SJSA1 (cell line): Measurements from ENCODE around the gene PPY. TPM values are rescaled to one million over a fixed set of nuclear protein-coding genes. Genes with fewer than 3 reads are reported as not detected.
A peak's percentile ranks its signal among the peaks of the same experiment; 100 is the strongest.

ENCODE experiments used
- DNase-seq, 2 experiments: peaks; one replicate each; pipeline ENCODE4 v3.0.0-alpha.2; 2015 to 2020; ENCODE audit warnings: low spot score in 2 of 2, low read depth in 1 of 2
- H3K27ac ChIP-seq: fragments of 250-450 bp; sonication (Bioruptor Pico); 2 replicates; pipeline ENCODE4 v1.5.1; 2020; ENCODE audit warnings: mild to moderate bottlenecking, moderate library complexity
- H3K27me3 ChIP-seq: fragments of 250-450 bp; sonication (Bioruptor Pico); replicated peaks from 2 replicates; pipeline ENCODE4 v1.5.1; 2020; ENCODE audit warnings: mild to moderate bottlenecking, moderate library complexity
- H3K36me3 ChIP-seq: fragments of 250-450 bp; sonication (Bioruptor Pico); 2 replicates; pipeline ENCODE4 v1.5.1; 2020; ENCODE audit warnings: mild to moderate bottlenecking
- H3K4me1 ChIP-seq: fragments of 250-450 bp; sonication (Bioruptor Pico); replicated peaks from 2 replicates; pipeline ENCODE4 v1.6.1; 2021; ENCODE audit warnings: mild to moderate bottlenecking
- H3K4me3 ChIP-seq: fragments of 250-450 bp; sonication (Bioruptor Pico); 2 replicates; pipeline ENCODE4 v1.5.1; 2020; ENCODE audit warnings: mild to moderate bottlenecking
- H3K9me3 ChIP-seq: fragments of 250-450 bp; sonication (Bioruptor Pico); replicated peaks from 2 replicates; pipeline ENCODE4 v1.5.1; 2020; ENCODE audit warnings: mild to moderate bottlenecking
- total RNA-seq: library from RNA; depleted of rRNA; stranded (reverse); fragments of >200 nt; shearing (Covaris generic); gene quantifications from 2 replicates; pipeline ENCODE4 v1.2.3, GENCODE V29; 2014

PPY gene
- total RNA-seq, 1 experiment from 2014 or later: not detected

DNA sequence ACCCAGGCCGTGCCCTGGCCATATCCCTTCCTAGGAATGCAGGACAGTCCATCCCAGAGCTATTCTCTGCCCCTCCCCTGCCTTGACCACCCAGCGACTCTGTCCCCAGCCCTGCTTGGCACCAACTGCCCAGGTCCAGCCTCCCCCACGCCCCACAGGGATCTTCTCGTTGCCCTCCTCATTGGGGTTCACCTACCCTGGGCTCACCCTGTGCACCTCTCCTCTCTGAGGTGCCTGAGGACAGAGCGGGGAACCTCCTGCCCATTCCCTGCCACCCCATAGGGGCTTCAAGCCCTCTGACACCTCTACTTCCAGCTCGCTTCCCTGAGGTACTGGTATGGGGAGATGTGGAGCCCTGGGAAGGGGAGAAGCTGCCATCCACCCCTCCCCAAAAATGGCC, 28.7 kb downstream of the PPY start:
- Histone ChIP-seq H3K4me3 (no peak overlapping the region), H3K27ac (no peak overlapping the region), H3K36me3 (no peaks in the 10 kb centered on the region), H3K27me3 (peaks cover 58% of the 10 kb centered on the region), H3K4me1 (no peaks in the 10 kb centered on the region; the same call in 1 of the 2 replicates), H3K9me3 (no peaks in the 10 kb centered on the region)
- no peak for DNase-seq

DNA sequence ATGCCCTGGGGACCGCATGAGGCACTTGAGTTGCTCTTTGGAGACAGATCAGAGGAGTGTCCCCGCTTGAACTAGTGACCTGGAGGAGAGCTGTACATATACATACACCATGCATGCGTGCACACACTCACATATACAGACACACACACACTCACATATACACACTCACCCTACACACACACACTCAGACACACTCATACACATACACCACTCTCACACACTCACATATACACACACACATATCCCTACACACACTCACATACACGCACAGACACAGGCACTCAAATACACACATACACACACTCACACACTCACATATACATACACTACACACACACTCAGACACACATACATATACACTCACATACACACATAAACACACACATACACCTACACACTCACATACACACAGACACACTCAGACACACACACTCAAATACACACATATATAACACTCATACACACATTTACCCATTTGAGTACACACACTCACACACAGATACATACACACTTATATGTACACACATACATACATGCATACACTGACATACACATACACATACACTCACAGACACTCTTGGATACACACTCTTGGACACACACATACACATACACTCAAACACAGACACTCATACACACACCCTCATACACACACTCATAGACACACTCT, 29.5 kb downstream of the PPY start:
- Histone ChIP-seq H3K36me3 (no peaks in the 10 kb centered on the region), H3K4me1 (peaks cover 6% of the 10 kb centered on the region), H3K4me3 (no peak overlapping the region), H3K9me3 (no peaks in the 10 kb centered on the region), H3K27me3 (peaks cover 66% of the 10 kb centered on the region), H3K27ac (no peak overlapping the region)
- no peak for DNase-seq

DNA sequence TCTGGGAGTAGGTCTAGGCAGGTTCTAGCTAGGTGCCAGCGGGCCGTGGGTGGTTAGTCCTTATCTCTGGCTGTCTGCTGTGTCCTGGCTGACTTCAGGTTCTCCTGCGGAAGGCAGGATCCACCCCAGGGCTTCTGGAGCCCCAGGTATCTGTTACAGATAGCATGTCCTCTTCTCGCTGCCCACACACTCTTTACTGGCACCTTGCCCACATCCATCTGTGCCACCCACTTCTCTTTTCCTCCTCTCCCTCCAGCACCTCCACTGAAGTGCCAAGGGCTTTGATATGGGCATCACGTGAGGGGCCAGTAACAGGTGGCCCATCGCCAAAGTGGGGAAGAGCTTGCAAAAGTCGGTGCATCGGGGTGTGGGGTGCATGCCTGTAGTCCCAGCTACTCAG, 30.4 kb downstream of the PPY start:
- Histone ChIP-seq H3K4me3 (no peak overlapping the region), H3K27ac (no peak overlapping the region), H3K4me1 (peaks cover 15% of the 10 kb centered on the region), H3K36me3 (no peaks in the 10 kb centered on the region), H3K27me3 (peaks cover 70% of the 10 kb centered on the region), H3K9me3 (no peaks in the 10 kb centered on the region)
- no peak for DNase-seq

DNA sequence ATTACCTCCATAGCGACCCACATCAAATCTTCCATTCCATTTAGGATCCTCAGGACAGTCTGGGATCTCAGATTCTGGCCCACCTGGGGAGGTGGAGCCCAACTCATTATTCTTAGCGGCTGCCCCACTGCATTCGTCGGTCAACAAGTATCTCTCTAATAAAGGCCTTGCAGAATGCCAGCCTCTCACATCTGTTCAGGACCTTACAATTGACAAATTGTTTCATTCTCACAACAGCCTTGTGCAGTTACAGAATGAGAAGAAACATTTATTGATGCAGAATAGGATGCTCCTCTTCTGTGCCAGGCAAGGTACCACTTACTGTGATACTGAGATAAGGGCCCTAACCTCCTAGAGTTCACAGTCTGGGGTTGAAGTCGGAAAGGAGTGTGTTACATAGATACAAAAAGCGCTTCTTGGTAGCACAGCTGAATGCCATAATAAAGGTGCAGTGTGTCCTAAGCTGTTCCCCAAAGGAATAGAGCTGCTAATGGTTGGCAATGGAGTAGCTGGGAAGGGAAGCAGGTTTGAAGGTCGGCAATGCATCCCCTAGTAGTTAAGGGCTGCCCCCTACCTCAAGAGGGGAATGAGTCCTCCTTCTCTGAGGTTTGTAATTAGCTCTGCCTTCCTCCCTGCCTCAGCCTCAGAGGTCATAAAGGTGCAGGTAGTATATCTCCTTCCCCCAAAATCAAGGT, 32.6 kb downstream of the PPY start:
- H3K4me1 ChIP-seq: peaks cover 23% of the 10 kb centered on the region
- no peak overlapping the region for H3K27ac ChIP-seq
- DNase-seq: peak in 1 of 2 experiments; percentile 16
- no peaks in the 10 kb centered on the region for H3K36me3 ChIP-seq
- no peak overlapping the region for H3K4me3 ChIP-seq
- peaks cover 82% of the 10 kb centered on the region for H3K27me3 ChIP-seq
- no peaks in the 10 kb centered on the region for H3K9me3 ChIP-seq

DNA sequence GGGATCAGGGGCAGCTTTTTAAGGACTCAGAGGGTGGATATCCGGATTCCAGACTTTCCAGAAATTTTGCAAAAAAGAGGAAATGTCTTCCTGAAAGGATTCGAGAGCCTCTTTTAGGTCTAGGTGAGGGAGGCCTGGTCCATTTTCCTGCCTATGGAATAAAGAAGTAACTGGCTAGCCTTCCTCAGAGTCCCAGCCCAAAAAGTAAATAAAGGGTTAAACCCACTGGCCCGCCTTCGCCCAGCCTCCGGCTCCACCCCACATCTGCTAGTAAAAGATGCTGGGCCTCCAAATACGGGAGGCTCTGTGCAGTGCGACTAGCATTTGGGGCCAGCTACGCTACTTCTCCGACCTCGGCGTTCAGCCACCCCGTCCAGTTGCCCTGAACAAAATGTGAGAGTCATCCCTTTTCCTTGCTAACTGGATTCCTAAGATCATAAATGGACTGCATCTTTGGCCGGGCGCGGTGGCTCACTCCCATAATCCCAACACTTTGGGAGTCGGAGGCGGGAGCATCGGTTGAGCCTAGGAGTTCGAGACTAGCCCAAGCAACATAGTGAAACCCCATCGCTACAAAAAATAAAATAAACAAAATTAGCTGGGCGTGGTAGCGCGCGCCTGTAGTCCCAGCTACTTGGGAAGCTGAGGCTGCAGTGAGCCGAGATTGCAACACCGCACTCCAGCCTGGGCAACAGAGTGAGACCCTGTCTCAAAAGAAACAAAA, 34.1 kb downstream of the PPY start:
- peak in 1 of 2 experiments; percentile 41 for DNase-seq
- H3K9me3 ChIP-seq: no peaks in the 10 kb centered on the region
- no peak overlapping the region for H3K27ac ChIP-seq
- H3K4me1 ChIP-seq: peaks cover 23% of the 10 kb centered on the region
- no peaks in the 10 kb centered on the region for H3K36me3 ChIP-seq
- H3K4me3 ChIP-seq: no peak overlapping the region
- peaks cover 72% of the 10 kb centered on the region for H3K27me3 ChIP-seq

DNA sequence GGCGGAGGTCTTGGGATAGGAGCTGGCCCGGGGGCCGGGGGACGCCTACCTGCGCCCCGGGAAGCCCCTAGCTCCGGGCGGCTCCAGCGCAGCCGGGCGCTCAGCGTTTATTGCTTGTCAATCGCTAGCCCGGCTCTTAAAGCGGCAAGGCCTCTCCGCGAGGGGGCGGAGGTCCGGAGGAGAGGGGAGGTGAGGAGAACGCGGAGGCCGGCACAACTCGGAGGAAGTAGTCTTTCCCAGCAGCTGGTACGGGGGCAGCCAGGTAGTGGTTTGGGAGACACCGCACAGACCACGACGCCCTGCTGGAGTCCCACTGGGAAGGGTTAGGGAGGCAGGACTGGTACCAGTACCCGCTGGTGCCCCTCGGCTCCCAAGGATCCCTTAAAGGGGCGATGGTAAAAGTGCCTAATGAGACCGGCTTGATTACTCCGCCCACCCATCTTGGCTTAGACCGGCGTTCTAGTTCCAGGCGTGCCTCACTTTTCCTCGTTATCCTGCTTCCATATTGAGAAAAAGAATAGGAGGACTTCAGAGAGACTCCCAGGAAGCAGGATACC, 34.8 kb downstream of the PPY start, which contains the start of gene MPP2:
Gene MPP2, minus strand, starts transcription at position 112 of the 557 bp plus-strand sequence. CDS start 3,076 bp downstream, outside the sequence.
- peak; percentile 59 to 65 for DNase-seq
- Histone ChIP-seq H3K4me3 (peak within 1 kb of the TSS; percentile 28), H3K9me3 (no peaks in the 10 kb centered on the region), H3K27ac (no peak within 1 kb of the TSS), H3K36me3 (no peaks in the 10 kb centered on the region), H3K4me1 (peaks cover 23% of the 10 kb centered on the region), H3K27me3 (peaks cover 67% of the 10 kb centered on the region)

DNA sequence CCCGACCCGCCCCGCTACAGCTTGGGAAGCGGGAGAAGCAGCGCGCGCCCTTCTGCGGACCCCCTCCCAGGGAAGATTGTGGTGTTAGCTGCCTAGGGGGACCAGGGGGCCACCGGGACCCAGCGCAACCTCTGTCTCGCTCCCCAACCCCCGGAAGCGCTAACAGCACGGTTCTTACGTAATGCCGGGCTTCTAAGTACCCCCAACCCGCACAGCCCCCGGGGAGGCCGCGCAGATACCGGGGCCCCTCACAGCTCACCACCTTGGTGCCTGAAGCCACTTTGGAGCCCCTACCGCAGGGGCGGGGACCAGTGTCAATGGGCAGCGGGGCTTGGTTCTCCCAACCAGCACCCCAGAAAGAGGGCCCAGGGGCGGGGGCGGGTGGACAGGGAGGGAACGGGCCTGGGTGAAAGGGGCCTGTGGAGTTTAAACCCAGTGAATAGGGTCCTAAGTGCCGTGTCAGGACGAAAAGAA, 35.3 kb downstream of the PPY start:
- no peak for DNase-seq
- Histone ChIP-seq H3K9me3 (no peaks in the 10 kb centered on the region), H3K27ac (no peak overlapping the region), H3K4me3 (peak overlapping the region; percentile 28), H3K27me3 (peaks cover 66% of the 10 kb centered on the region), H3K36me3 (no peaks in the 10 kb centered on the region), H3K4me1 (peaks cover 23% of the 10 kb centered on the region)

DNA sequence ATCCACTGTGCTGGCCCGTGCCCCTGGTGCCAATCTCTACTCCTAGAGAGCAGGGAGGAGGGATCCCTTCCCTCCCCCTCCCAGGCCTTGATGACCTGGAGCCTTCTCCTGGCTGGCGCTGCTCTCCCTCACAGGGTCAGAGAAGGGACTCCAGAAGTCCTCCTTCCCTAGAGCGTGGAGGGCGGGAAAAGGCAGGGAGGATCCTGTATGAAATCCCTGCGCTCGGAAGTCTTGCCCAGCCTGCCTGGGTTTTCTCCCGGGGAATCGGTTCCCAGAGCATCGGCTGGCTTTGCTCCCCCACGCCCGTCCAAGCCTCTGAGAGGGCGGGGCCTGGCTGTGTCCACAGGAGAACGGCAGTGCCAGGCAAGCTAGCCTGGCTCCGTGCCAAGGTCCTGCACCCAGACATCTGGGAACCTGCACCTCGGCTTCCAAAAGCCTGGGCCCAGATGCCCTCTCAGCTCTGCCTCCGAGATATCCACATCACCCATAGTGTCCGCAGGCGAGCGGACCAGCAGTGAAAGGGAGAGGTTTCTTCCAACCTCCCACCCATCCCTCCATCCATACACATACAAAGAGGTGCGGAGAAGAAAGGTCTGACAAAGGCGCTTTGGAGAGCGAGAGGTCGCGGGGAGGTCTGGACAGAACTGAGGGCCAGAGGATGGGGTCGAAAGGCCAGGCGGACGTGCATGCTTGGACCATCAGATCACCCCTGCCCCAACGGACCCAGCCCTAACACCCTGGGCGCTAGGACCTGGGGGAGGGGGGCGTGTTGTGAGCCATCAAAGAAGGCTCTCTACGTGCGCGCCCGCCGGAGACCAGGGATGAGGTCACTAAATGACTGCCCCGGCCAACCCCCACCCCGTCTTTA, 36.1 kb downstream of the PPY start:
- peaks cover 59% of the 10 kb centered on the region for H3K27me3 ChIP-seq
- H3K4me3 ChIP-seq: no peak overlapping the region
- no peak overlapping the region for H3K27ac ChIP-seq
- peaks cover 23% of the 10 kb centered on the region for H3K4me1 ChIP-seq
- no peaks in the 10 kb centered on the region for H3K9me3 ChIP-seq
- peak; percentile 42 to 73 for DNase-seq
- H3K36me3 ChIP-seq: no peaks in the 10 kb centered on the region

DNA sequence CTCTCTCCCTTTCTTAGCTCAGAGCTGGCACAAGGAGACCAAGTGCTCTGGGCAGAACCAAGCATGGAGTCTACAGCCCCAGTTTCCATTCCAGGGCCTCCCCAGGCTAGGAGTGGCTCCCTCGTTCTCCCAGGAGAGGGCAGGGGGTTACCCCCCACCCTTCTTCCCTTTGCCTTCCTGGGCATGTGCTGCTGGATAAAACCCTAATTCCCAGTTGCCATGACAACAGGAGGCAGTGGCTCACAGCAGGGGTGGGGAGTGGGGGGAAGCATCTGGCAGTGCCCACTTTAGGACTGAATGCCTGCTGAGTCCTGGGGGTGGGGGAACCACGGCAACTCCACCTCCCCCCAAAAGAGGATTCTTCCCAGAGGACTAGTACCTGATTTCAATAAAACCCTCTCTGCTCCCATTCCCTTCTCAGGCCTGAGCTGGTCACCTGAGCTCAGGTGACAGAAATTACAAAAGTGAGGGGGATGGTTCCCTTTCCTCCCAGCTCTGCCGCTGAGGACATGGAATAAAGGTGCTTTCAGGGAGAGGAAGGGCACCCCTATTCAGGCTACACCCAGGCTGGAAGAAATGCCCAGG, 36.8 kb downstream of the PPY start:
- Histone ChIP-seq H3K27me3 (peaks cover 56% of the 10 kb centered on the region), H3K36me3 (no peaks in the 10 kb centered on the region), H3K27ac (no peak overlapping the region), H3K9me3 (no peaks in the 10 kb centered on the region), H3K4me3 (no peak overlapping the region), H3K4me1 (peaks cover 27% of the 10 kb centered on the region)
- no peak for DNase-seq

DNA sequence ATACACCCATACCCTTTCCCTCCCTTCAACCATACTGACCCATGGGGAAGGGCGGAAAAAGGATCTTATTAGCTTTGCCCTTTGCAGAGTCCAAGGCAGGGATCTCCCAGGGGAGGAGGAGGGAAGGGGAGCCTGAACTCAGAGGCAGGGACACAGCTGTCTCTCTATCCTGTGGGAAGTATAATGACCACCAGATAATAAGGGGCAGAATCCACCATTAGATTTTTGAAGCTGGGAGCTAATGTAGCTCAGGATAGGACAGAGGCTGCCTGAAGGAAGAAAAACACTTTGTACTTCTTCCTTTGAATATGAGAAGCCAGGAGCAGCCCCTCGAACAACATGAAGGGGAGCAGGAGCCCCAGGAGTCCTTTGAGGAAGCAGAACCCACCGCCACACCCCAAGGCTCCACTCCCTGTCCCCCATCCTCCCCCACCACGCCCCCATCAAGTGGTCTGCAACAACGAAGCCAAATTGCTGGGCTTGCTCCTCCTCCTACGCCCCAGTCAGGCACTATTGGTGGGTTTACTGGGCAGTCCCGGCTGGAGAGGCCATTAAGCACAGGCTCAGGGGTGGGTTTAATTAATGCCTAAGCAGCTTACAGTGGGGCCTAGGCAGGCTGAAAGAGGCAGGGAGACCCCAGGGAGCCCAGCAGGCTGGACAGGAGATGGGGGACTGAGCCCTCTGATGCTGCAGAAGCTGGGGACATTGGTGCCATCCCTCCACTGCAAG, 40.3 kb downstream of the PPY start:
- DNase-seq: no peak
- no peaks in the 10 kb centered on the region for H3K36me3 ChIP-seq
- no peak overlapping the region for H3K4me3 ChIP-seq
- no peaks in the 10 kb centered on the region for H3K9me3 ChIP-seq
- H3K4me1 ChIP-seq: peaks cover 19% of the 10 kb centered on the region
- no peak overlapping the region for H3K27ac ChIP-seq
- peaks cover 25% of the 10 kb centered on the region for H3K27me3 ChIP-seq

DNA sequence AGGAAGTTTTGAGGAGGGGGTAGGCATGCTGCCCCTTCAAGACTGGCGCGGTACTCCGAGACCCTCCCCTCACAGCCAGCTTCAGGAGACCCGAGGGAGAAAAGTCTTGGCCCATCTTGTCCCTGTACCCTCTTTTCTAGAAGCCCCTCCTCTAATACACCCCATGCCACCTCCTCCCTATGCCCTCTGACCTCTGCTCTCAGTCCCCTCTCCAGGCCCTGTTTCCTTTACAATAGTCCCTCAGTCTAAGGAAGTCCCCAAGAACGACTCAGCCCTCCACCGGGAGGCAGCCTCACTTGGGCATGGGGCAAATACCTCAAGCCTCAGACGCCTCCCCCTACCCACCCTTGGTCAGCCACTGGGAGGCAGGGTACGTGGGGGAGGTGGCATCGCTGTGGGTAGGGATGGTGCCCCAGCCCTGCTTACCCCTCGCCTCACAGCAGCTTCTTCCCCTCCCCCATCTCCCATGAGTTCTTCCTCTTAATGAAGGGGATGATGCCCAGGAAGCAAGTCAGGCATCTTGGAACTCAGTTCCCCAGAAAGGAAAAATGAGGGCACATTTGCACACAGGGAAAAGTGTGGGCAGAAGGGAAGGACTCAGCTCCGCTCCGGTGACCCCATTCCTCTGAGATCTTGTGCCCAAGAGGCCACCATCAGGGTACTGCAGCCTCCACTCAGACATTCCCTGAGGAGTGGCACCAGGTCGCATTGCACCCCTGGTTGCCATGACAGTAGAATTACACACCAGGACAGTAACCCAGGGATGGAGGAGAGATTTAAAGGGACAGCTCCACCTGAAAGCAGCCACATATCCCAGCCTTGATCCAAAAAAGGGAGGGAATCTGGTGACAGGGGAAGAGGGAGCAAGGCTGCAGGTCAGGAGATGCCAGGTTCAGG, 41.2 kb downstream of the PPY start:
- H3K36me3 ChIP-seq: no peaks in the 10 kb centered on the region
- no peaks in the 10 kb centered on the region for H3K9me3 ChIP-seq
- H3K4me3 ChIP-seq: peak overlapping the region; percentile 29
- H3K27ac ChIP-seq: no peak overlapping the region
- H3K4me1 ChIP-seq: peaks cover 12% of the 10 kb centered on the region
- H3K27me3 ChIP-seq: peaks cover 19% of the 10 kb centered on the region
- no peak for DNase-seq
